Hepatocyte (in vitro differentiated cells): ENCODE measurements around the gene HS1BP3. TPM values are rescaled to one million over a fixed set of nuclear protein-coding genes. Genes with fewer than 3 reads are reported as not detected.

ENCODE experiments used
- DNase-seq: peaks from one replicate; pipeline ENCODE4 v3.0.0-alpha.2; 2016; ENCODE audit warnings: low spot score
- H2AFZ ChIP-seq: fragments of 200-600 bp; sonication (generic); 2 replicates; pipeline ENCODE4 v1.6.0; 2016; ENCODE audit warnings: antibody characterized with exemption, mild to moderate bottlenecking
- H3K27ac ChIP-seq: fragments of 200-600 bp; sonication (generic); 2 replicates; pipeline ENCODE4 v1.5.1; 2016; ENCODE audit warnings: mild to moderate bottlenecking
- H3K27me3 ChIP-seq: fragments of 200-600 bp; sonication (generic); 2 replicates; pipeline ENCODE4 v1.6.1; 2016
- H3K36me3 ChIP-seq: fragments of 200-600 bp; sonication (generic); replicated peaks from 2 replicates; pipeline ENCODE4 v1.5.1; 2016; ENCODE audit warnings: low read depth; ENCODE audit not compliant: insufficient read depth
- H3K4me1 ChIP-seq: fragments of 200-600 bp; sonication (generic); 2 replicates; pipeline ENCODE4 v1.5.1; 2016; ENCODE audit warnings: mild to moderate bottlenecking, moderate library complexity; ENCODE audit not compliant: insufficient read depth
- H3K4me2 ChIP-seq: fragments of 200-600 bp; sonication (generic); 2 replicates; pipeline ENCODE4 v1.6.0; 2016
- H3K4me3 ChIP-seq: fragments of 200-600 bp; sonication (generic); 2 replicates; pipeline ENCODE4 v1.5.1; 2016; ENCODE audit warnings: mild to moderate bottlenecking
- H3K79me2 ChIP-seq: fragments of 200-600 bp; sonication (generic); 2 replicates; pipeline ENCODE4 v1.6.0; 2017; ENCODE audit warnings: mild to moderate bottlenecking
- H3K9me2 ChIP-seq: fragments of 200-600 bp; sonication (generic); replicated peaks from 2 replicates; pipeline ENCODE4 v1.6.0; 2017; ENCODE audit warnings: mild to moderate bottlenecking; ENCODE audit not compliant: insufficient read depth
- H3K9me3 ChIP-seq: fragments of 200-600 bp; sonication (generic); 2 replicates; pipeline ENCODE4 v1.5.1; 2016; ENCODE audit warnings: low read depth, mild to moderate bottlenecking
- H4K20me1 ChIP-seq: fragments of 200-600 bp; sonication (generic); 2 replicates; pipeline ENCODE4 v1.6.0; 2016; ENCODE audit warnings: mild to moderate bottlenecking; ENCODE audit not compliant: insufficient read depth, poor library complexity, severe bottlenecking
- EZH2 ChIP-seq: fragments of 200-600 bp; sonication (generic); IDR thresholded peaks from 2 replicates; pipeline ENCODE4 v1.6.1; 2016; ENCODE audit warnings: antibody characterized with exemption, mild to moderate bottlenecking, borderline replicate concordance
- EZH2phosphoT487 ChIP-seq: fragments of 200-600 bp; sonication (generic); IDR thresholded peaks from one replicate; pipeline ENCODE4 v1.6.1; 2018; ENCODE audit warnings: antibody characterized with exemption, mild to moderate bottlenecking, low read depth, moderate library complexity; ENCODE audit not compliant: unreplicated experiment, severe bottlenecking
- WGBS: methylation state at CpG from one replicate; pipeline ENCODE4 v1.1.6; 2016; ENCODE audit warnings: low lambda C conversion rate; ENCODE audit errors: missing lambda C conversion rate; 5-methylcytosine and 5-hydroxymethylcytosine counted together
- polyA plus RNA-seq: library from polyadenylated mRNA; unstranded; fragments of >200 nt; fragmentation: Nextera tagmentation; extraction: Ambion mirVana; gene quantifications from 2 replicates; pipeline ENCODE4 v1.2.1, GENCODE V29; 2016
- total RNA-seq: library from RNA; depleted of rRNA; stranded (reverse); fragments of >200 nt; gene quantifications from 2 replicates; pipeline ENCODE4 v1.2.3, GENCODE V29; 2014
- TF ChIP-seq, protein P1 (sequence below): fragments of 200-600 bp; sonication (generic); IDR thresholded peaks from 2 replicates; pipeline ENCODE4 v1.5.1; 2016; ENCODE audit warnings: antibody characterized with exemption, mild to moderate bottlenecking; ENCODE audit not compliant: poor library complexity

The HS1BP3 gene
- total and polyA plus RNA-seq, 2 experiments from 2014 or later: 26.8 to 29.6 TPM

DNA sequence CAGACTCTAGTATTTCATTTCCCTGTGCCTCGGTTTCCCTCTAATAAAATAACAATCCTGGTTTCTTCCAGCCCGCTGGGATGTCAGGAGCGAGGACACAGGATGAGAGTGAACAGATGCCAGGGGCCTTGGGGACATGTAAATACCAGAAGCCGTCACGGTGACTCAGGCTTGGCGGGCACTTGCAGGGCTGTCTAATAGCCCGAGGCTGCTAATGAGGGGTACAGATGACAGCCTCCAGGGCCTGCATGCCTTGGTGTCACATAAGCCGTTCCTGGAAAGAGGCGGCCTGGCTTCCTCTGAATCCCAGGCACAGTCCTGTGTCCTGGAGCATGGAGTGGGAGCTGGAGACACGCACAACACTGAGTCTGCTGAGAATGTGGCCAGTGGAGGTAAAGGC is 28.2 kb downstream of the HS1BP3 start:
- peaks cover 11% of the 10 kb centered on the region for H3K4me1 ChIP-seq
- H2AFZ ChIP-seq: no peak overlapping the region
- H3K27ac ChIP-seq: no peak overlapping the region
- no peak overlapping the region for H3K4me3 ChIP-seq
- no peak overlapping the region for H3K4me2 ChIP-seq
- no peaks in the 10 kb centered on the region for H3K9me3 ChIP-seq
- H3K27me3 ChIP-seq: no peaks in the 10 kb centered on the region
- TF ChIP-seq, protein P1, sequence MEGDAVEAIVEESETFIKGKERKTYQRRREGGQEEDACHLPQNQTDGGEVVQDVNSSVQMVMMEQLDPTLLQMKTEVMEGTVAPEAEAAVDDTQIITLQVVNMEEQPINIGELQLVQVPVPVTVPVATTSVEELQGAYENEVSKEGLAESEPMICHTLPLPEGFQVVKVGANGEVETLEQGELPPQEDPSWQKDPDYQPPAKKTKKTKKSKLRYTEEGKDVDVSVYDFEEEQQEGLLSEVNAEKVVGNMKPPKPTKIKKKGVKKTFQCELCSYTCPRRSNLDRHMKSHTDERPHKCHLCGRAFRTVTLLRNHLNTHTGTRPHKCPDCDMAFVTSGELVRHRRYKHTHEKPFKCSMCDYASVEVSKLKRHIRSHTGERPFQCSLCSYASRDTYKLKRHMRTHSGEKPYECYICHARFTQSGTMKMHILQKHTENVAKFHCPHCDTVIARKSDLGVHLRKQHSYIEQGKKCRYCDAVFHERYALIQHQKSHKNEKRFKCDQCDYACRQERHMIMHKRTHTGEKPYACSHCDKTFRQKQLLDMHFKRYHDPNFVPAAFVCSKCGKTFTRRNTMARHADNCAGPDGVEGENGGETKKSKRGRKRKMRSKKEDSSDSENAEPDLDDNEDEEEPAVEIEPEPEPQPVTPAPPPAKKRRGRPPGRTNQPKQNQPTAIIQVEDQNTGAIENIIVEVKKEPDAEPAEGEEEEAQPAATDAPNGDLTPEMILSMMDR: no peak
- no peak for TF ChIP-seq EZH2phosphoT487
- TF ChIP-seq EZH2: no peak
- H3K79me2 ChIP-seq: no peaks in the 10 kb centered on the region
- H3K36me3 ChIP-seq: no peaks in the 10 kb centered on the region
- 73% methylated on average over 10 of the region's 10 CpGs for WGBS
- H3K9me2 ChIP-seq: no peaks in the 10 kb centered on the region
- H4K20me1 ChIP-seq: no peaks in the 10 kb centered on the region
- DNase-seq: no peak

GRCh38 chr2:20622296-20622686 is 28.6 kb downstream of the HS1BP3 start:
- H3K9me2 ChIP-seq: no peaks in the 10 kb centered on the region
- WGBS: 96% methylated on average over 11 of the region's 11 CpGs
- H2AFZ ChIP-seq: no peak overlapping the region
- no peaks in the 10 kb centered on the region for H3K27me3 ChIP-seq
- no peaks in the 10 kb centered on the region for H3K36me3 ChIP-seq
- H3K9me3 ChIP-seq: no peaks in the 10 kb centered on the region
- H3K79me2 ChIP-seq: no peaks in the 10 kb centered on the region
- H3K4me3 ChIP-seq: no peak overlapping the region
- no peak overlapping the region for H3K4me2 ChIP-seq
- H3K27ac ChIP-seq: no peak overlapping the region
- TF ChIP-seq EZH2phosphoT487 (no peak), EZH2 (no peak)
- TF ChIP-seq, protein P1: no peak
- H4K20me1 ChIP-seq: no peaks in the 10 kb centered on the region
- peaks cover 15% of the 10 kb centered on the region for H3K4me1 ChIP-seq
- no peak for DNase-seq

- Histone ChIP-seq H3K9me2 (no peaks in the 10 kb centered on the region), H4K20me1 (no peaks in the 10 kb centered on the region), H3K27ac (no peak overlapping the region), H3K4me2 (no peak overlapping the region), H3K27me3 (no peaks in the 10 kb centered on the region), H3K79me2 (no peaks in the 10 kb centered on the region), H3K36me3 (no peaks in the 10 kb centered on the region), H2AFZ (no peak overlapping the region), H3K9me3 (no peaks in the 10 kb centered on the region), H3K4me1 (peaks cover 20% of the 10 kb centered on the region), H3K4me3 (no peak overlapping the region)
- WGBS: 87% methylated on average over 12 of the region's 12 CpGs
- DNase-seq: no peak
- TF ChIP-seq, protein P1: no peak
- TF ChIP-seq EZH2phosphoT487 (no peak), EZH2 (no peak)
Measured at GRCh38 chr2:20621366-20622295, 29.3 kb downstream of the HS1BP3 start.
